H9 (cell line): ENCODE measurements around the gene SCD5. TPM values are rescaled to one million over a fixed set of nuclear protein-coding genes. Genes with fewer than 3 reads are reported as not detected.

ENCODE experiments used
- DNase-seq: peaks from one replicate; pipeline ENCODE4 v3.0.0-alpha.2; 2017
- H2AFZ ChIP-seq: one replicate; pipeline ENCODE4 v1.6.1; 2013; ENCODE audit warnings: mild to moderate bottlenecking, low read length, control low read depth, moderate library complexity
- H2AK5ac ChIP-seq: 2 replicates; pipeline ENCODE4 v1.6.1; 2013; ENCODE audit warnings: low read length, control low read depth, mixed read lengths; ENCODE audit not compliant: insufficient read length
- H2BK120ac ChIP-seq: one replicate; pipeline ENCODE4 v1.6.1; 2013; ENCODE audit warnings: low read depth, mild to moderate bottlenecking, low read length, control low read depth, inconsistent platforms; ENCODE audit not compliant: poor library complexity, severe bottlenecking
- H2BK12ac ChIP-seq: 2 replicates; pipeline ENCODE4 v1.6.1; 2013; ENCODE audit warnings: low read length, control low read depth, mixed read lengths, low read depth; ENCODE audit not compliant: insufficient read length
- H2BK15ac ChIP-seq: 2 replicates; pipeline ENCODE4 v1.6.1; 2013; ENCODE audit warnings: low read depth, low read length, control low read depth
- H2BK20ac ChIP-seq: one replicate; pipeline ENCODE4 v1.6.1; 2013; ENCODE audit warnings: low read depth, mild to moderate bottlenecking, low read length, control low read depth, inconsistent platforms; ENCODE audit not compliant: poor library complexity, severe bottlenecking
- H2BK5ac ChIP-seq: 2 replicates; pipeline ENCODE4 v1.6.1; 2013; ENCODE audit warnings: low read length, control low read depth, mixed read lengths; ENCODE audit not compliant: insufficient read length
- H3K14ac ChIP-seq: 2 replicates; pipeline ENCODE4 v1.6.1; 2013; ENCODE audit warnings: low read length, control low read depth; ENCODE audit not compliant: insufficient read depth
- H3K18ac ChIP-seq: 2 replicates; pipeline ENCODE4 v1.6.1; 2013; ENCODE audit warnings: low read depth, mild to moderate bottlenecking, mixed read lengths, low read length, control low read depth; ENCODE audit not compliant: insufficient read length
- H3K23ac ChIP-seq: 2 replicates; pipeline ENCODE4 v1.6.1; 2013; ENCODE audit warnings: low read length, control low read depth, mixed read lengths, low read depth; ENCODE audit not compliant: insufficient read length
- H3K23me2 ChIP-seq: 2 replicates; pipeline ENCODE4 v1.6.1; 2013; ENCODE audit warnings: low read depth, mild to moderate bottlenecking, mixed read lengths, low read length, control low read depth; ENCODE audit not compliant: insufficient read length, poor library complexity, severe bottlenecking
- H3K27ac ChIP-seq: 2 replicates; pipeline ENCODE4 v1.5.1; 2013; ENCODE audit warnings: low read length, control low read depth, mixed read lengths, low read depth; ENCODE audit not compliant: insufficient read length
- H3K27me3 ChIP-seq: 2 replicates; pipeline ENCODE4 v1.6.1; 2013; ENCODE audit warnings: low read length, control low read depth, inconsistent platforms; ENCODE audit not compliant: insufficient read depth
- H3K4ac ChIP-seq: 2 replicates; pipeline ENCODE4 v1.6.1; 2013; ENCODE audit warnings: low read depth, mild to moderate bottlenecking, control low read depth, inconsistent platforms, low read length, moderate library complexity
- H3K4me1 ChIP-seq: 2 replicates; pipeline ENCODE4 v1.6.1; 2013; ENCODE audit warnings: low read length, control low read depth, inconsistent platforms; ENCODE audit not compliant: insufficient read depth
- H3K4me2 ChIP-seq: 2 replicates; pipeline ENCODE4 v1.6.1; 2013; ENCODE audit warnings: low read length, control low read depth, mixed read lengths; ENCODE audit not compliant: insufficient read length, insufficient read depth
- H3K56ac ChIP-seq: 2 replicates; pipeline ENCODE4 v1.6.1; 2013; ENCODE audit warnings: low read depth, mild to moderate bottlenecking, mixed read lengths, low read length, control low read depth; ENCODE audit not compliant: insufficient read length
- H3K79me1 ChIP-seq: 2 replicates; pipeline ENCODE4 v1.6.1; 2013; ENCODE audit warnings: low read depth, mild to moderate bottlenecking, moderate library complexity, low read length, control low read depth, inconsistent platforms; ENCODE audit not compliant: insufficient read depth, poor library complexity, severe bottlenecking
- H3K79me2 ChIP-seq: 2 replicates; pipeline ENCODE4 v1.6.1; 2013; ENCODE audit warnings: low read length, control low read depth, inconsistent platforms; ENCODE audit not compliant: insufficient read depth
- H3K9ac ChIP-seq: 2 replicates; pipeline ENCODE4 v1.6.1; 2013; ENCODE audit warnings: low read length, control low read depth, mixed read lengths; ENCODE audit not compliant: insufficient read length; ENCODE audit errors: extremely low read depth
- H3K9me3 ChIP-seq: one replicate; pipeline ENCODE4 v1.6.1; 2013; ENCODE audit warnings: low read depth, low read length, inconsistent platforms; ENCODE audit not compliant: control insufficient read depth
- H3T11ph ChIP-seq: one replicate; pipeline ENCODE4 v1.6.1; 2013; ENCODE audit warnings: mild to moderate bottlenecking, low read length, control low read depth, inconsistent platforms
- H4K20me1 ChIP-seq: one replicate; pipeline ENCODE4 v1.6.1; 2013; ENCODE audit not compliant: control insufficient read depth, insufficient read length, insufficient read depth
- H4K5ac ChIP-seq: 2 replicates; pipeline ENCODE4 v1.6.1; 2013; ENCODE audit warnings: low read depth, mild to moderate bottlenecking, mixed read lengths, low read length, control low read depth; ENCODE audit not compliant: insufficient read length
- H4K8ac ChIP-seq: replicated peaks from 2 replicates; pipeline ENCODE4 v1.6.1; 2013; ENCODE audit warnings: low read length, control low read depth, mixed read lengths, low read depth; ENCODE audit not compliant: insufficient read length
- H4K91ac ChIP-seq: 2 replicates; pipeline ENCODE4 v1.6.1; 2013; ENCODE audit warnings: low read depth, mild to moderate bottlenecking, moderate library complexity, mixed read lengths, low read length, control low read depth; ENCODE audit not compliant: insufficient read length
- H3K27ac Mint-ChIP-seq, 3 experiments: 2 replicates in 2 of 3; 3 replicates in 1 of 3; pipeline ENCODE4 v1.8.0; 2020 to 2021; ENCODE audit warnings: mixed read lengths in 3 of 3, mild to moderate bottlenecking in 1 of 3, moderate library complexity in 1 of 3
- H3K27me3 Mint-ChIP-seq: 2 replicates; pipeline ENCODE4 v1.8.0; 2021; ENCODE audit warnings: low read depth, mild to moderate bottlenecking, moderate library complexity, mixed read lengths
- H3K36me3 Mint-ChIP-seq, 3 experiments: 2 replicates in 2 of 3; 3 replicates in 1 of 3; pipeline ENCODE4 v1.8.0; 2020 to 2021; ENCODE audit warnings: low read depth in 3 of 3, mixed read lengths in 3 of 3; ENCODE audit not compliant: insufficient read depth in 1 of 3
- H3K4me1 Mint-ChIP-seq, 2 experiments: 2 replicates each; pipeline ENCODE4 v1.8.0; 2020; ENCODE audit warnings: mixed read lengths in 2 of 2
- H3K4me3 Mint-ChIP-seq, 2 experiments: 2 replicates in 1 of 2; 3 replicates in 1 of 2; pipeline ENCODE4 v1.8.0; 2020 to 2021; ENCODE audit warnings: mild to moderate bottlenecking in 2 of 2, mixed read lengths in 2 of 2, moderate library complexity in 1 of 2
- H3K9me3 Mint-ChIP-seq, 2 experiments: 2 replicates in 1 of 2; 3 replicates in 1 of 2; pipeline ENCODE4 v1.8.0; 2020; ENCODE audit warnings: mild to moderate bottlenecking in 2 of 2, mixed read lengths in 2 of 2, moderate library complexity in 1 of 2
- WGBS: extraction: QIAGEN DNeasy Blood & Tissue Kit; methylation state at CpG from one replicate; pipeline ENCODE4 v1.1.7; 2013; ENCODE audit warnings: missing lambda C conversion rate, low lambda C conversion rate, mixed read lengths; ENCODE audit not compliant: insufficient read length; ENCODE audit errors: extremely low coverage; 5-methylcytosine and 5-hydroxymethylcytosine counted together
- total RNA-seq: library from RNA; stranded (reverse); gene quantifications from 2 replicates; pipeline ENCODE4 v1.2.1, GENCODE V29; 2021
- TF ChIP-seq, protein P1 (sequence below): fragments of 200-600 bp; sonication (generic); conservative IDR thresholded peaks from 3 replicates; pipeline ENCODE4 v1.8.0; 2021; ENCODE audit warnings: antibody characterized with exemption, mild to moderate bottlenecking

SCD5 gene
- total RNA-seq, 1 experiment from 2014 or later, result 0.68 TPM

DNA sequence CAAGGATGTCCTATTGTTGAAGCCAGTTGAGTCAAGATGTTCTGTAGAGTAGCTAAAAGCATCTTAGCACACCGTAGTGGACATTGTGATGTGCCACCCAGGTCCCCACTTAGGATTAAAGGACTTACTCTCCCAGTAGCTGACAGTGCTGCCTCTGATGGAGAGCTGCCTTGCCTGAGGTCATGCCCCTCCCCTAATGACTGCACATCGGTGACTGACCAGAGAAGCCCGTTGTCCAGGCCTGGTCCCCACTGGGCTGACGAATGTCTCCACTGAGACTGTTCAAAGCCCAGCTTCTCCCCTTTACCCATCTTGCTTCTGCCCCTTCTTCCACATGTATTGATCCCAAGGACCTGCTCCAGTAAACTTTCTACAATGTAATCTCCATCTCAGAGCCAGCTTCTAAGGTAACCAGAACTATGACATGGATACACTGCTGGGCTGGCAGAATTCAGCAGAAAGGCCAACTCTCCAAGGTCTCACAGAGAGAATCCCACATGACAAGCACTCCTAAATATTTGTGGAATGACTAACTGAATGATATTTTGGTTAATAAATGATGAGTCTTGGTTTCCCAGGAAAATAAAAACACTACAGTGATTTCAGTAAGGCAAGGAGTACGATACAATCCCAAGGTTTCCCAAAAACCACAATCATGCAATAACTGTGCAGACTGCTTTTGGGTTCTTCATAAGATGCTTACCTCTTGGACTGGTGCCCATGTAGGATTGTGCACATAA, 154.4 kb downstream of the SCD5 start:
- no peaks in the 10 kb centered on the region for H4K20me1 ChIP-seq
- H4K91ac ChIP-seq, result no peak overlapping the region
- H2AFZ ChIP-seq, result no peak overlapping the region
- H3K23me2 ChIP-seq, result no peaks in the 10 kb centered on the region
- H3K27ac ChIP-seq, result no peak overlapping the region
- DNase-seq, result no peak
- H2BK120ac ChIP-seq, result no peak overlapping the region
- no peak overlapping the region for H2BK5ac ChIP-seq
- H3K4me1 ChIP-seq, result no peaks in the 10 kb centered on the region
- peaks cover 0 to 6% of the 10 kb centered on the region in 2 experiments; a peak in 1 of 4 replicates for H3K4me1 Mint-ChIP-seq
- peak overlapping the region; percentile 26 for H2BK20ac ChIP-seq
- no peaks in the 10 kb centered on the region for H3K79me1 ChIP-seq
- no peak overlapping the region for H3K9ac ChIP-seq
- H3K14ac ChIP-seq, result no peak overlapping the region
- H3K18ac ChIP-seq, result no peak overlapping the region
- no peak overlapping the region for H3K23ac ChIP-seq
- H2AK5ac ChIP-seq, result no peak overlapping the region
- no peaks in the 10 kb centered on the region for H3K27me3 ChIP-seq
- no peak overlapping the region for H3T11ph ChIP-seq
- no CpG with 5 or more reads among the region's 5 CpGs for WGBS
- H3K79me2 ChIP-seq, result no peaks in the 10 kb centered on the region
- H3K36me3 Mint-ChIP-seq, result no peaks in the 10 kb centered on the region
- no peak overlapping the region for H2BK15ac ChIP-seq
- peaks cover 12% of the 10 kb centered on the region for H3K27me3 Mint-ChIP-seq
- H3K4me2 ChIP-seq, result no peak overlapping the region
- H4K5ac ChIP-seq, result no peak overlapping the region
- no peak overlapping the region for H3K27ac Mint-ChIP-seq
- no peak overlapping the region for H3K4me3 Mint-ChIP-seq
- H4K8ac ChIP-seq, result no peak overlapping the region
- no peak overlapping the region for H3K4ac ChIP-seq
- no peaks in the 10 kb centered on the region for H3K9me3 Mint-ChIP-seq
- H3K9me3 ChIP-seq, result no peaks in the 10 kb centered on the region
- no peak overlapping the region for H2BK12ac ChIP-seq
- TF ChIP-seq, protein P1, sequence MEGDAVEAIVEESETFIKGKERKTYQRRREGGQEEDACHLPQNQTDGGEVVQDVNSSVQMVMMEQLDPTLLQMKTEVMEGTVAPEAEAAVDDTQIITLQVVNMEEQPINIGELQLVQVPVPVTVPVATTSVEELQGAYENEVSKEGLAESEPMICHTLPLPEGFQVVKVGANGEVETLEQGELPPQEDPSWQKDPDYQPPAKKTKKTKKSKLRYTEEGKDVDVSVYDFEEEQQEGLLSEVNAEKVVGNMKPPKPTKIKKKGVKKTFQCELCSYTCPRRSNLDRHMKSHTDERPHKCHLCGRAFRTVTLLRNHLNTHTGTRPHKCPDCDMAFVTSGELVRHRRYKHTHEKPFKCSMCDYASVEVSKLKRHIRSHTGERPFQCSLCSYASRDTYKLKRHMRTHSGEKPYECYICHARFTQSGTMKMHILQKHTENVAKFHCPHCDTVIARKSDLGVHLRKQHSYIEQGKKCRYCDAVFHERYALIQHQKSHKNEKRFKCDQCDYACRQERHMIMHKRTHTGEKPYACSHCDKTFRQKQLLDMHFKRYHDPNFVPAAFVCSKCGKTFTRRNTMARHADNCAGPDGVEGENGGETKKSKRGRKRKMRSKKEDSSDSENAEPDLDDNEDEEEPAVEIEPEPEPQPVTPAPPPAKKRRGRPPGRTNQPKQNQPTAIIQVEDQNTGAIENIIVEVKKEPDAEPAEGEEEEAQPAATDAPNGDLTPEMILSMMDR, result no peak
- no peak overlapping the region for H3K56ac ChIP-seq
